GM10266 (cell line): ENCODE results near the gene CHCHD1.

Experiments
- DNase-seq: peaks from one replicate; pipeline ENCODE4 v3.0.0; 2012; ENCODE audit errors: extremely low spot score
- CTCF ChIP-seq: IDR thresholded peaks from 2 replicates; pipeline ENCODE4 v1.5.1; 2012; ENCODE audit warnings: mild to moderate bottlenecking, low read depth; ENCODE audit not compliant: control insufficient read depth, insufficient read depth; ENCODE audit errors: missing control alignments

Gene CHCHD1

GRCh38 chr10:73801253-73801590, 19.4 kb downstream of the CHCHD1 start:
- DNase-seq = no peak
- no peak for TF ChIP-seq CTCF

- no peak for TF ChIP-seq CTCF
- no peak for DNase-seq
Observed at GRCh38 chr10:73802276-73802991, 20.6 kb downstream of the CHCHD1 start.

- TF ChIP-seq CTCF = no peak
- peak; percentile 87 for DNase-seq
Observed at GRCh38 chr10:73803680-73804286, 21.9 kb downstream of the CHCHD1 start.

- DNase-seq = no peak
- no peak for TF ChIP-seq CTCF
Observed at GRCh38 chr10:73806176-73806950, 24.5 kb downstream of the CHCHD1 start.

GRCh38 chr10:73807471-73807870, 25.6 kb downstream of the CHCHD1 start:
- DNase-seq = no peak
- TF ChIP-seq CTCF = no peak

GRCh38 chr10:73808021-73808815, 26.4 kb downstream of the CHCHD1 start:
- no peak for DNase-seq
- no peak for TF ChIP-seq CTCF
